Testis (tissue), 3 donors: ENCODE measurements around the gene SIKE1. TPM values are rescaled to one million over a fixed set of nuclear protein-coding genes. Genes with fewer than 3 reads are reported as not detected.

Experiments
- polyA plus RNA-seq: library from polyadenylated mRNA; stranded (reverse); fragments of 350-450 nt; fragmentation: Illumina TruSeq; extraction: RNeasy Lipid Tissue Mini Kit (QIAGEN cat#74804); gene quantifications from one replicate; pipeline ENCODE4 v1.2.3, GENCODE V29; 2014; ENCODE audit warnings: low read depth, low replicate concordance; ENCODE audit not compliant: insufficient read depth
- small RNA-seq, 2 donors: library from RNA; depleted of rRNA; stranded (forward); fragments of <200 nt; gene quantifications; one replicate each; pipeline ENCODE3, GENCODE V24; 2016
- total RNA-seq, 2 donors: library from RNA; depleted of rRNA; stranded (reverse); fragments of >200 nt; gene quantifications; one replicate each; pipeline ENCODE4 v1.2.3, GENCODE V29; 2016

Gene SIKE1
- total and polyA plus RNA-seq, 3 donors from 2014 or later: 27.3 to 47.3 (median 27.3) TPM

Small RNA genes within 50 kb of the gene (small RNA-seq; reads per million reads assigned to genes)
- 0 reads per million in 2 donors for gene RNY1P13

Other genes with a start within 250 kb of the SIKE1 start
- gene BCAS2, start 199.1 kb downstream of the SIKE1 start, total RNA-seq: 10 to 100 TPM; 47.7 to 51.4 TPM
- 41.8 TPM for gene BCAS2, start 199.1 kb downstream of the SIKE1 start, polyA plus RNA-seq
- 10 to 100 TPM; 15.0 to 18.8 TPM for gene DENND2C, start 110.6 kb downstream of the SIKE1 start, total RNA-seq
- 10.5 TPM for gene DENND2C, start 110.6 kb downstream of the SIKE1 start, polyA plus RNA-seq
- under 1 TPM in 1 of 2 donors, not detected in 1; 0.12 TPM for gene AMPD1, start 85.1 kb downstream of the SIKE1 start, total RNA-seq
- 1.5 TPM for gene AMPD1, start 85.1 kb downstream of the SIKE1 start, polyA plus RNA-seq
- gene NRAS, start 63.9 kb downstream of the SIKE1 start, total RNA-seq: 10 to 100 TPM; 22.8 to 24.6 TPM
- gene NRAS, start 63.9 kb downstream of the SIKE1 start, polyA plus RNA-seq: 17.4 TPM
- 100 to 1,000 TPM; 354 to 495 TPM for gene CSDE1, start 22.7 kb downstream of the SIKE1 start, total RNA-seq
- gene CSDE1, start 22.7 kb downstream of the SIKE1 start, polyA plus RNA-seq: 488 TPM
- gene SYCP1, start 74.2 kb upstream of the SIKE1 start, total RNA-seq: 10 to 100 TPM; 29.8 to 66.5 TPM
- gene SYCP1, start 74.2 kb upstream of the SIKE1 start, polyA plus RNA-seq: 10.5 TPM
- gene TSHB, start 249.1 kb upstream of the SIKE1 start, total RNA-seq: not detected
- not detected for gene TSHB, start 249.1 kb upstream of the SIKE1 start, polyA plus RNA-seq